BLaER1 treated with 17β-estradiol and CSF1 and Interleukin-3, amounts not matched to agents 10 nM and 100 nM (cell line): ENCODE data around the gene LHX2.

Source experiments
- H3K27ac ChIP-seq, 11 experiments: shearing (Covaris generic); formaldehyde crosslinking; 2 replicates each; pipeline ENCODE4 v1.8.1; 2022
- H3K27me3 ChIP-seq, 11 experiments: shearing (Covaris generic); formaldehyde crosslinking; 2 replicates each; pipeline ENCODE4 v1.8.1; 2022
- H3K36me3 ChIP-seq, 11 experiments: shearing (Covaris generic); formaldehyde crosslinking; 2 replicates each; pipeline ENCODE4 v1.8.1; 2022
- H3K4me1 ChIP-seq, 10 experiments: shearing (Covaris generic); formaldehyde crosslinking; 2 replicates each; pipeline ENCODE4 v1.8.1; 2022
- H3K4me2 ChIP-seq, 11 experiments: shearing (Covaris generic); formaldehyde crosslinking; 2 replicates each; pipeline ENCODE4 v1.8.1; 2022
- H3K4me3 ChIP-seq, 10 experiments: shearing (Covaris generic); formaldehyde crosslinking; 2 replicates each; pipeline ENCODE4 v1.8.1; 2022
- H3K9ac ChIP-seq, 11 experiments: shearing (Covaris generic); formaldehyde crosslinking; 2 replicates each; pipeline ENCODE4 v1.8.1; 2022
- H3K9me3 ChIP-seq, 11 experiments: shearing (Covaris generic); formaldehyde crosslinking; replicated peaks in 1 of 11; 2 replicates each; pipeline ENCODE4 v1.8.1; 2022
- H4K20me1 ChIP-seq, 11 experiments: shearing (Covaris generic); formaldehyde crosslinking; 2 replicates each; pipeline ENCODE4 v1.8.1; 2022
- Cebpa-rat ChIP-seq, 11 experiments: shearing (Covaris generic); IDR thresholded peaks; 2 replicates each; pipeline ENCODE4 v1.8.1; 2022

The LHX2 gene

GRCh38 chr9:124013309-124014210 lies 2.0 kb downstream of the LHX2 start:
- H3K9ac ChIP-seq = no peak overlapping the region
- no peak for TF ChIP-seq Cebpa-rat (IDR thresholded peaks at IDR 0.05)
- no peak overlapping the region for H3K4me2 ChIP-seq

GRCh38 chr9:124014211-124014955 lies 2.8 kb downstream of the LHX2 start:
- Histone ChIP-seq H3K27ac (no peak overlapping the region), H3K27me3 (peaks cover 100% of the 10 kb centered on the region in 11 experiments), H3K4me1 (peaks cover 21 to 50% (median 36%) of the 10 kb centered on the region in 10 experiments; a peak in 18 of 20 replicates), H3K9me3 (peaks cover 9 to 31% (median 18%) of the 10 kb centered on the region in 11 experiments), H3K36me3 (no peaks in the 10 kb centered on the region), H3K4me3 (no peak overlapping the region), H3K9ac (no peak overlapping the region), H4K20me1 (peaks cover 64 to 99% (median 90%) of the 10 kb centered on the region in 11 experiments; a peak in 21 of 22 replicates), H3K4me2 (no peak overlapping the region)
- no peak for TF ChIP-seq Cebpa-rat (IDR thresholded peaks at IDR 0.05)

More at GRCh38 chr9:124013309-124014210, 2.0 kb downstream of the LHX2 start:
- Histone ChIP-seq H3K4me3 (no peak overlapping the region; a peak in 1 of 20 replicates), H3K9me3 (peaks cover 9 to 31% (median 18%) of the 10 kb centered on the region in 11 experiments), H3K36me3 (no peaks in the 10 kb centered on the region), H3K27me3 (peaks cover 100% of the 10 kb centered on the region in 11 experiments), H3K4me1 (peaks cover 23 to 57% (median 37%) of the 10 kb centered on the region in 10 experiments; a peak in 18 of 20 replicates), H4K20me1 (peaks cover 64 to 100% (median 90%) of the 10 kb centered on the region in 11 experiments; a peak in 21 of 22 replicates), H3K27ac (no peak overlapping the region)

- Histone ChIP-seq H3K4me1 (peaks cover 21 to 55% (median 35%) of the 10 kb centered on the region in 10 experiments; a peak in 18 of 20 replicates), H3K36me3 (no peaks in the 10 kb centered on the region), H3K27ac (no peak overlapping the region), H3K27me3 (peaks cover 100% of the 10 kb centered on the region in 11 experiments), H3K9ac (no peak overlapping the region), H3K4me3 (no peak overlapping the region), H3K9me3 (peaks cover 9 to 31% (median 18%) of the 10 kb centered on the region in 11 experiments), H4K20me1 (peaks cover 63 to 98% (median 90%) of the 10 kb centered on the region in 11 experiments; a peak in 21 of 22 replicates), H3K4me2 (no peak overlapping the region)
- TF ChIP-seq Cebpa-rat (IDR thresholded peaks at IDR 0.05) = no peak
Observed at GRCh38 chr9:124014956-124015660, 3.5 kb downstream of the LHX2 start.

GRCh38 chr9:124015661-124016131 lies 4.1 kb downstream of the LHX2 start:
- no peak overlapping the region for H3K27ac ChIP-seq
- no peak overlapping the region for H3K9ac ChIP-seq
- peaks cover 9 to 31% (median 18%) of the 10 kb centered on the region in 11 experiments for H3K9me3 ChIP-seq
- peaks cover 20 to 55% (median 30%) of the 10 kb centered on the region in 10 experiments; a peak in 18 of 20 replicates for H3K4me1 ChIP-seq
- H3K27me3 ChIP-seq = peaks cover 100% of the 10 kb centered on the region in 11 experiments
- no peaks in the 10 kb centered on the region for H3K36me3 ChIP-seq
- H4K20me1 ChIP-seq = peaks cover 57 to 98% (median 90%) of the 10 kb centered on the region in 11 experiments; a peak in 21 of 22 replicates
- peak overlapping the region in 1 of 11 experiments; percentile 28; a peak in 1 of 22 replicates for H3K4me2 ChIP-seq
- H3K4me3 ChIP-seq = no peak overlapping the region
- TF ChIP-seq Cebpa-rat (IDR thresholded peaks at IDR 0.05) = no peak

GRCh38 chr9:124016175-124017050 lies 4.8 kb downstream of the LHX2 start:
- H3K4me3 ChIP-seq = no peak overlapping the region
- peak overlapping the region in 3 of 11 experiments; percentile 62 to 87 (median 69); a peak in 5 of 22 replicates for H3K4me2 ChIP-seq
- H3K9me3 ChIP-seq = peaks cover 9 to 31% (median 18%) of the 10 kb centered on the region in 11 experiments
- no peaks in the 10 kb centered on the region for H3K36me3 ChIP-seq
- H3K27me3 ChIP-seq = peaks cover 100% of the 10 kb centered on the region in 11 experiments
- TF ChIP-seq Cebpa-rat (IDR thresholded peaks at IDR 0.05) = no peak
- H3K4me1 ChIP-seq = peaks cover 15 to 55% (median 28%) of the 10 kb centered on the region in 10 experiments; a peak in 17 of 20 replicates
- no peak overlapping the region for H3K9ac ChIP-seq
- H3K27ac ChIP-seq = no peak overlapping the region
- H4K20me1 ChIP-seq = peaks cover 53 to 98% (median 92%) of the 10 kb centered on the region in 11 experiments; a peak in 21 of 22 replicates

- Histone ChIP-seq H3K27me3 (peaks cover 100% of the 10 kb centered on the region in 11 experiments), H3K27ac (no peak overlapping the region), H3K36me3 (no peaks in the 10 kb centered on the region), H3K9ac (no peak overlapping the region), H4K20me1 (peaks cover 44 to 95% (median 90%) of the 10 kb centered on the region in 11 experiments; a peak in 21 of 22 replicates), H3K4me1 (peaks cover 8 to 47% (median 19%) of the 10 kb centered on the region in 10 experiments; a peak in 17 of 20 replicates), H3K4me3 (peak overlapping the region in 7 of 10 experiments; percentile 12 to 55 (median 36); a peak in 10 of 20 replicates), H3K4me2 (peak overlapping the region; percentile 32 to 87 (median 53); a peak in 21 of 22 replicates), H3K9me3 (peaks cover 1 to 22% (median 10%) of the 10 kb centered on the region in 11 experiments; a peak in 21 of 22 replicates)
- no peak for TF ChIP-seq Cebpa-rat (IDR thresholded peaks at IDR 0.05)
Observed at GRCh38 chr9:124017051-124017928, 5.7 kb downstream of the LHX2 start.
